Measurements from ENCODE around the gene TXNDC11.

DNA sequence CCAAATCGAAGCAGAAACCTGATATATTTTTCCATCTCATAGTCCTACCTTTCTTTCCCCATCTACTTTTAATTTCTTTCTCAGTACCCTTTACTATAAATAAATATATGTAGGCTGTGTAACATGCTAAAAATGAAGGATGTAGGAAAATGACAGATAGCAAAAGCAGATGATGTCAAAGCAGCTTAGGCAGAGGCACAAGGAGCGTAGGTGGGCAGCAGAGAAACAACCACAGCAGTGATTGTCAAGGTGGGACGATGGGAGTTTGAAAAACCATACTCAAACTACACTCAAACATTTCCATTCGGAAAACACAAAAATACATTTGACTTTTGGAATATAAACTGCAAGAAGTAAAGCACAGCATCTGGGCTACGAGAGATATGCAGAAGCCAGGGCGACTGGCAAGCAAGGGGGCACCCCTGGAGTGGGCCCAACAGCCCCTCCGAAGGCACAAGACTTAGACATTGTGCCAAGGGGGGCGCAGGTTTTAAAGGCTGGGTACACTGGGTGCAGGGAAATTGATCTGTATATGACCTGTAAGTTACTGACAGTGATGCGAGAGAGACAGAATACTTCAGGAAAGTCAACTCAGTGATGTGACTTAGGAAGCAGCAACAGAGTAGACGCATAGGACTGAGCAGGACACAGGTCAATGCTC lies 43.3 kb downstream of the TXNDC11 start:
- TF ChIP-seq CTCF (IDR thresholded peaks at IDR 0.05): no peak
- no peak for TF ChIP-seq POLR2A (IDR thresholded peaks at IDR 0.05)
